Naive thymus-derived CD8-positive, alpha-beta T cell (primary cell): ENCODE results near the gene FBLN1. TPM values are rescaled to one million over a fixed set of nuclear protein-coding genes. Genes with fewer than 3 reads are reported as not detected.
"Not testable (repeated sequence)": the region's sequence is repeated elsewhere in the genome, so short reads cannot be mapped to it uniquely, and the experiment has no call there.

Experiments used
- ATAC-seq, 2 donors: fragments of 150-1000 bp; cut with Tn5 transposase in 1 of 2; sonication (Bioruptor Pico), chemical (Tn5 transposase) in 1 of 2; 1 replicate in 1 of 2; 2 replicates in 1 of 2; pipeline ENCODE4 v1.10.0; 2021; ENCODE audit warnings: mild to moderate bottlenecking in 2 of 2, moderate library complexity in 2 of 2
- POLR2A ChIA-PET: fragments of 350-600 bp; sonication (Branson Sonifier 250); formaldehyde crosslinking; loops from one replicate; lab custom pipeline; 2021; ENCODE audit warnings: antibody characterized with exemption; lab: Charles Lee
- DNase-seq, 10 donors: peaks; one replicate each; pipeline versions ENCODE4 v3.0.0 to v3.0.0-alpha.2; 2020 to 2022
- H3K27ac Mint-ChIP-seq, 10 donors: one replicate each; pipeline ENCODE4 v1.8.0; 2020 to 2022; ENCODE audit warnings: mild to moderate bottlenecking in 10 of 10, mixed read lengths in 10 of 10, moderate library complexity in 4 of 10, inconsistent platforms in 1 of 10
- H3K27me3 Mint-ChIP-seq, 5 donors: one replicate each; pipeline ENCODE4 v1.8.0; 2021 to 2022; ENCODE audit warnings: mixed read lengths in 5 of 5
- H3K36me3 Mint-ChIP-seq, 3 donors: one replicate each; pipeline ENCODE4 v1.8.0; 2020 to 2022; ENCODE audit warnings: mixed read lengths in 3 of 3, mild to moderate bottlenecking in 2 of 3, inconsistent platforms in 1 of 3
- H3K4me1 Mint-ChIP-seq, 4 donors: one replicate each; pipeline ENCODE4 v1.8.0; 2021 to 2022; ENCODE audit warnings: mixed read lengths in 4 of 4
- H3K4me3 Mint-ChIP-seq, 10 donors: one replicate each; pipeline ENCODE4 v1.8.0; 2020 to 2022; ENCODE audit warnings: mild to moderate bottlenecking in 10 of 10, mixed read lengths in 10 of 10, moderate library complexity in 6 of 10, inconsistent platforms in 1 of 10
- H3K9me3 Mint-ChIP-seq, 9 donors: one replicate each; pipeline ENCODE4 v1.8.0; 2020 to 2022; ENCODE audit warnings: mixed read lengths in 9 of 9, mild to moderate bottlenecking in 3 of 9, inconsistent platforms in 1 of 9, moderate library complexity in 1 of 9
- polyA plus RNA-seq, 3 donors: library from polyadenylated mRNA; unstranded; fragments of 300-500 nt; fragmentation: Illumina TruSeq; gene quantifications; one replicate each; pipeline ENCODE4 v1.2.3, GENCODE V29; 2021
- total RNA-seq, 8 experiments: library from RNA in 2 of 8; stranded (reverse) in 2 of 8; gene quantifications; one replicate each; pipeline ENCODE4 v1.2.3 and lab custom pipeline; 2021 to 2026

FBLN1 gene
- total and polyA plus RNA-seq, 5 experiments from 2014 or later, result not detected

- H3K4me3 Mint-ChIP-seq, result no peak overlapping the region
- H3K36me3 Mint-ChIP-seq, result no peaks in the 10 kb centered on the region
- H3K9me3 Mint-ChIP-seq, result no peaks in the 10 kb centered on the region
- no peak overlapping the region for H3K27ac Mint-ChIP-seq
- DNase-seq (no peak), ATAC-seq (no peak)
- POLR2A ChIA-PET, result no interaction called here
- H3K27me3 Mint-ChIP-seq, result peaks cover 10 to 39% (median 17%) of the 10 kb centered on the region in 5 donors
- no peaks in the 10 kb centered on the region for H3K4me1 Mint-ChIP-seq
Observed at GRCh38 chr22:45480717-45481116, 22.0 kb upstream of the FBLN1 start.

- POLR2A ChIA-PET, result no interaction called here
- H3K4me1 Mint-ChIP-seq, result no peaks in the 10 kb centered on the region
- H3K4me3 Mint-ChIP-seq, result no peak overlapping the region
- ATAC-seq (no peak), DNase-seq (no peak)
- peaks cover 9 to 33% (median 17%) of the 10 kb centered on the region in 5 donors for H3K27me3 Mint-ChIP-seq
- no peaks in the 10 kb centered on the region for H3K36me3 Mint-ChIP-seq
- no peak overlapping the region for H3K27ac Mint-ChIP-seq
- H3K9me3 Mint-ChIP-seq, result no peaks in the 10 kb centered on the region
Observed at GRCh38 chr22:45481661-45482060, 21.0 kb upstream of the FBLN1 start.

- Mint-ChIP-seq H3K9me3 (no peaks in the 10 kb centered on the region), H3K4me3 (no peak overlapping the region), H3K4me1 (no peaks in the 10 kb centered on the region), H3K27me3 (peaks cover 6 to 28% (median 13%) of the 10 kb centered on the region in 5 donors), H3K36me3 (no peaks in the 10 kb centered on the region), H3K27ac (no peak overlapping the region)
- POLR2A ChIA-PET, result no interaction called here
- no peak for ATAC-seq
- no peak for DNase-seq
Observed at GRCh38 chr22:45482169-45482568, 20.5 kb upstream of the FBLN1 start.

- no peaks in the 10 kb centered on the region for H3K4me1 Mint-ChIP-seq
- POLR2A ChIA-PET, result no interaction called here
- H3K4me3 Mint-ChIP-seq, result no peak overlapping the region
- H3K36me3 Mint-ChIP-seq, result no peaks in the 10 kb centered on the region
- no peak for DNase-seq
- H3K27me3 Mint-ChIP-seq, result peaks cover 8 to 17% (median 9%) of the 10 kb centered on the region in 5 donors
- no peak for ATAC-seq
- no peaks in the 10 kb centered on the region for H3K9me3 Mint-ChIP-seq
- H3K27ac Mint-ChIP-seq, result no peak overlapping the region
Observed at GRCh38 chr22:45483319-45483718, 19.4 kb upstream of the FBLN1 start.

GRCh38 chr22:45483918-45484499 is 18.7 kb upstream of the FBLN1 start:
- no peak for DNase-seq
- Mint-ChIP-seq H3K9me3 (no peaks in the 10 kb centered on the region), H3K27ac (peak overlapping the region in 1 of 10 donors; percentile 65), H3K4me3 (no peak overlapping the region), H3K27me3 (peaks cover 7 to 15% (median 12%) of the 10 kb centered on the region in 5 donors), H3K36me3 (no peaks in the 10 kb centered on the region), H3K4me1 (no peaks in the 10 kb centered on the region)
- no peak for ATAC-seq
- POLR2A ChIA-PET, result no interaction called here

- no peaks in the 10 kb centered on the region for H3K36me3 Mint-ChIP-seq
- no peaks in the 10 kb centered on the region for H3K9me3 Mint-ChIP-seq
- no peaks in the 10 kb centered on the region for H3K4me1 Mint-ChIP-seq
- DNase-seq (no peak), ATAC-seq (no peak)
- peaks cover 7 to 15% (median 12%) of the 10 kb centered on the region in 5 donors for H3K27me3 Mint-ChIP-seq
- H3K4me3 Mint-ChIP-seq, result no peak overlapping the region
- no peak overlapping the region for H3K27ac Mint-ChIP-seq
- POLR2A ChIA-PET, result no interaction called here
Observed at GRCh38 chr22:45484742-45485141, 17.9 kb upstream of the FBLN1 start.

GRCh38 chr22:45485261-45485660 is 17.4 kb upstream of the FBLN1 start:
- DNase-seq, result no peak

GRCh38 chr22:45488764-45489370 is 13.8 kb upstream of the FBLN1 start:
- no peak for ATAC-seq
- no peaks in the 10 kb centered on the region for H3K4me1 Mint-ChIP-seq
- POLR2A ChIA-PET, result no interaction called here
- no peaks in the 10 kb centered on the region for H3K36me3 Mint-ChIP-seq
- H3K27me3 Mint-ChIP-seq, result peaks cover 3 to 23% (median 7%) of the 10 kb centered on the region in 5 donors
- no peak for DNase-seq
- H3K9me3 Mint-ChIP-seq, result no peaks in the 10 kb centered on the region
- no peak overlapping the region for H3K27ac Mint-ChIP-seq
- H3K4me3 Mint-ChIP-seq, result no peak overlapping the region

More at GRCh38 chr22:45485261-45485660, 17.4 kb upstream of the FBLN1 start:
- H3K4me1 Mint-ChIP-seq, result no peaks in the 10 kb centered on the region
- POLR2A ChIA-PET, result no interaction called here
- no peak overlapping the region for H3K27ac Mint-ChIP-seq
- H3K4me3 Mint-ChIP-seq, result no peak overlapping the region
- no peak for ATAC-seq
- no peaks in the 10 kb centered on the region for H3K36me3 Mint-ChIP-seq
- H3K27me3 Mint-ChIP-seq, result peaks cover 8 to 15% (median 12%) of the 10 kb centered on the region in 5 donors
- no peaks in the 10 kb centered on the region for H3K9me3 Mint-ChIP-seq

GRCh38 chr22:45490836-45491235 is 11.8 kb upstream of the FBLN1 start:
- Mint-ChIP-seq H3K4me1 (no peaks in the 10 kb centered on the region), H3K4me3 (no peak overlapping the region), H3K27me3 (peaks cover 5 to 35% (median 12%) of the 10 kb centered on the region in 5 donors), H3K36me3 (no peaks in the 10 kb centered on the region), H3K9me3 (no peaks in the 10 kb centered on the region), H3K27ac (no peak overlapping the region)
- POLR2A ChIA-PET, result no interaction called here
- DNase-seq (no peak), ATAC-seq (no peak)

- no peak overlapping the region for H3K27ac Mint-ChIP-seq
- H3K4me1 Mint-ChIP-seq, result no peaks in the 10 kb centered on the region
- POLR2A ChIA-PET, result no interaction called here
- no peaks in the 10 kb centered on the region for H3K9me3 Mint-ChIP-seq
- DNase-seq (no peak), ATAC-seq (no peak)
- no peaks in the 10 kb centered on the region for H3K36me3 Mint-ChIP-seq
- peaks cover 6 to 43% (median 15%) of the 10 kb centered on the region in 5 donors for H3K27me3 Mint-ChIP-seq
- H3K4me3 Mint-ChIP-seq, result no peak overlapping the region
Observed at GRCh38 chr22:45491841-45492240, 10.8 kb upstream of the FBLN1 start.

GRCh38 chr22:45493286-45493771 is 9.4 kb upstream of the FBLN1 start:
- Mint-ChIP-seq H3K27me3 (peaks cover 6 to 45% (median 12%) of the 10 kb centered on the region in 5 donors), H3K4me3 (no peak overlapping the region), H3K36me3 (no peaks in the 10 kb centered on the region), H3K9me3 (no peaks in the 10 kb centered on the region), H3K27ac (peak overlapping the region in 1 of 10 donors; percentile 29), H3K4me1 (no peaks in the 10 kb centered on the region)
- POLR2A ChIA-PET, result no interaction called here
- DNase-seq (no peak), ATAC-seq (no peak)

- H3K27me3 Mint-ChIP-seq, result peaks cover 6 to 51% (median 11%) of the 10 kb centered on the region in 5 donors
- ATAC-seq, H3K36me3 Mint-ChIP-seq, H3K27ac Mint-ChIP-seq, H3K4me1 Mint-ChIP-seq, DNase-seq, H3K4me3 Mint-ChIP-seq, H3K9me3 Mint-ChIP-seq, POLR2A ChIA-PET: not testable (repeated sequence)
Observed at GRCh38 chr22:45494306-45494705, 8.4 kb upstream of the FBLN1 start.

GRCh38 chr22:45495616-45496015 is 7.1 kb upstream of the FBLN1 start:
- POLR2A ChIA-PET, DNase-seq, H3K27ac Mint-ChIP-seq, H3K9me3 Mint-ChIP-seq, H3K4me1 Mint-ChIP-seq, H3K4me3 Mint-ChIP-seq, H3K36me3 Mint-ChIP-seq, ATAC-seq: not testable (repeated sequence)
- peaks cover 10 to 60% (median 15%) of the 10 kb centered on the region in 5 donors for H3K27me3 Mint-ChIP-seq
